GM11168 (cell line): ENCODE data around the gene AKAP7.
"Not testable (repeated sequence)": the region's sequence is repeated elsewhere in the genome, so short reads cannot be mapped to it uniquely, and the experiment has no call there.

Experiments
- in situ Hi-C: fragments of 300-500 bp; cut with MboI; formaldehyde crosslinking; loops from one replicate; pipeline ENCODE4 v1.12.0; 2022; ENCODE audit warnings: low sequenced_read_pairs; ENCODE audit not compliant: unreplicated experiment

AKAP7 gene

GRCh38 chr6:131325669-131326068 is 190.4 kb downstream of the AKAP7 start:
- in situ Hi-C loops, result not testable (repeated sequence)

- in situ Hi-C loops, result not testable (repeated sequence)
Observed at GRCh38 chr6:131328727-131329126, 193.5 kb downstream of the AKAP7 start.

GRCh38 chr6:131331151-131331550 is 195.9 kb downstream of the AKAP7 start:
- in situ Hi-C loops, result no loop called here

- in situ Hi-C loops, result no loop called here
Observed at GRCh38 chr6:131331873-131332781, 196.9 kb downstream of the AKAP7 start.
